ENCODE results near the gene HNRNPM.

HNRNPM gene

GRCh38 chr19:8530061-8530679 lies 85.4 kb downstream of the HNRNPM start:
- TF ChIP-seq ZNF565 (CRISPR knock-in tag; conservative IDR thresholded peaks at IDR 0.05; ENCODE audit: low read depth) (no peak), ZFP3 (CRISPR knock-in tag; IDR thresholded peaks at IDR 0.05) (no peak), CREB5 (CRISPR knock-in tag; IDR thresholded peaks at IDR 0.05; ENCODE audit: low read depth) (no peak), ESRRG (CRISPR knock-in tag; IDR thresholded peaks at IDR 0.05) (no peak), GLIS3 (CRISPR knock-in tag; IDR thresholded peaks at IDR 0.05) (no peak)
- no peak for ATAC-seq

GRCh38 chr19:8531470-8531869 lies 86.7 kb downstream of the HNRNPM start:
- TF ChIP-seq PPARA (CRISPR knock-in tag; IDR thresholded peaks at IDR 0.05; ENCODE audit: borderline replicate concordance) (no peak), TOX (CRISPR knock-in tag; IDR thresholded peaks at IDR 0.05; ENCODE audit: borderline replicate concordance) (no peak), TSHZ2 (CRISPR knock-in tag; IDR thresholded peaks at IDR 0.05) (no peak), RARB (CRISPR knock-in tag; IDR thresholded peaks at IDR 0.05) (no peak), POU6F1 (CRISPR knock-in tag; IDR thresholded peaks at IDR 0.05; ENCODE audit: borderline replicate concordance, low read depth) (no peak), ZFP3 (CRISPR knock-in tag; IDR thresholded peaks at IDR 0.05) (no peak), BACH2 (CRISPR knock-in tag; IDR thresholded peaks at IDR 0.05; ENCODE audit: borderline replicate concordance) (no peak), CREB5 (CRISPR knock-in tag; IDR thresholded peaks at IDR 0.05; ENCODE audit: low read depth) (no peak), ZC3H10 (CRISPR knock-in tag; IDR thresholded peaks at IDR 0.05) (no peak), OSR1 (CRISPR knock-in tag; IDR thresholded peaks at IDR 0.05) (no peak), ZFP30 (CRISPR knock-in tag; IDR thresholded peaks at IDR 0.05) (no peak), PATZ1 (CRISPR knock-in tag; IDR thresholded peaks at IDR 0.05; ENCODE audit: borderline replicate concordance) (no peak)
- ATAC-seq = no peak

GRCh38 chr19:8532225-8532624 lies 87.5 kb downstream of the HNRNPM start:
- TF ChIP-seq PPARA (CRISPR knock-in tag; IDR thresholded peaks at IDR 0.05; ENCODE audit: borderline replicate concordance) (no peak), GLIS3 (CRISPR knock-in tag; IDR thresholded peaks at IDR 0.05) (no peak), POU6F1 (CRISPR knock-in tag; IDR thresholded peaks at IDR 0.05; ENCODE audit: borderline replicate concordance, low read depth) (no peak), BACH2 (CRISPR knock-in tag; IDR thresholded peaks at IDR 0.05; ENCODE audit: borderline replicate concordance) (no peak), SNAI2 (CRISPR knock-in tag; IDR thresholded peaks at IDR 0.05) (no peak), RARB (CRISPR knock-in tag; IDR thresholded peaks at IDR 0.05) (no peak), ZNF565 (CRISPR knock-in tag; conservative IDR thresholded peaks at IDR 0.05; ENCODE audit: low read depth) (no peak), ISL1 (CRISPR knock-in tag; IDR thresholded peaks at IDR 0.05) (no peak), CSDC2 (CRISPR knock-in tag; IDR thresholded peaks at IDR 0.05) (no peak), ZC3H10 (CRISPR knock-in tag; IDR thresholded peaks at IDR 0.05) (no peak), ESRRG (CRISPR knock-in tag; IDR thresholded peaks at IDR 0.05) (no peak), ZFP30 (CRISPR knock-in tag; IDR thresholded peaks at IDR 0.05) (no peak)
- ATAC-seq = no peak

Data from SK-N-SH treated with all-trans-retinoic acid at 6 μM for 48 hours (cell line).